BLaER1 (cell line): Measurements from ENCODE around the gene WDR46.

Source experiments
- H3K27ac ChIP-seq: shearing (Covaris generic); formaldehyde crosslinking; 2 replicates; pipeline ENCODE4 v1.8.1; 2022
- H3K27me3 ChIP-seq: shearing (Covaris generic); formaldehyde crosslinking; 2 replicates; pipeline ENCODE4 v1.8.1; 2022
- H3K36me3 ChIP-seq: shearing (Covaris generic); formaldehyde crosslinking; 2 replicates; pipeline ENCODE4 v1.8.1; 2022
- H3K4me1 ChIP-seq: shearing (Covaris generic); formaldehyde crosslinking; 2 replicates; pipeline ENCODE4 v1.8.1; 2022
- H3K4me2 ChIP-seq: shearing (Covaris generic); formaldehyde crosslinking; 2 replicates; pipeline ENCODE4 v1.8.1; 2022
- H3K4me3 ChIP-seq: shearing (Covaris generic); formaldehyde crosslinking; 2 replicates; pipeline ENCODE4 v1.8.1; 2022
- H3K9ac ChIP-seq: shearing (Covaris generic); formaldehyde crosslinking; 2 replicates; pipeline ENCODE4 v1.8.1; 2022
- H3K9me3 ChIP-seq: shearing (Covaris generic); formaldehyde crosslinking; 2 replicates; pipeline ENCODE4 v1.8.1; 2022
- H4K20me1 ChIP-seq: shearing (Covaris generic); formaldehyde crosslinking; 2 replicates; pipeline ENCODE4 v1.8.1; 2022
- Cebpa-rat ChIP-seq: shearing (Covaris generic); IDR thresholded peaks from 2 replicates; pipeline ENCODE4 v1.8.1; 2022

WDR46 gene

GRCh38 chr6:33319939-33320314 is 30.9 kb upstream of the WDR46 start:
- peak overlapping the region; percentile 92; the same call in 1 of the 2 replicates for H3K9ac ChIP-seq
- H3K9me3 ChIP-seq, result no peaks in the 10 kb centered on the region
- no peaks in the 10 kb centered on the region for H3K27me3 ChIP-seq
- peaks cover 54% of the 10 kb centered on the region for H4K20me1 ChIP-seq
- peak overlapping the region; percentile 98 for H3K4me2 ChIP-seq
- H3K4me3 ChIP-seq, result no peak overlapping the region
- peaks cover 36% of the 10 kb centered on the region for H3K36me3 ChIP-seq
- TF ChIP-seq Cebpa-rat, result no peak
- H3K27ac ChIP-seq, result no peak overlapping the region
- peaks cover 76% of the 10 kb centered on the region for H3K4me1 ChIP-seq

GRCh38 chr6:33318426-33319073 is 29.5 kb upstream of the WDR46 start:
- no peak for TF ChIP-seq Cebpa-rat
- Histone ChIP-seq H3K4me1 (peaks cover 72% of the 10 kb centered on the region), H3K36me3 (peaks cover 36% of the 10 kb centered on the region), H3K9ac (peak overlapping the region; percentile 92; the same call in 1 of the 2 replicates), H3K27ac (no peak overlapping the region), H4K20me1 (peaks cover 54% of the 10 kb centered on the region), H3K4me2 (peak overlapping the region; percentile 76), H3K4me3 (peak overlapping the region; percentile 73), H3K27me3 (no peaks in the 10 kb centered on the region), H3K9me3 (no peaks in the 10 kb centered on the region)

- Histone ChIP-seq H3K4me1 (peaks cover 71% of the 10 kb centered on the region), H3K27ac (peak within 1 kb of the TSS; percentile 71; the same call in 1 of the 2 replicates), H3K9ac (peak within 1 kb of the TSS; percentile 92), H3K27me3 (no peaks in the 10 kb centered on the region), H3K4me2 (peak within 1 kb of the TSS; percentile 76), H3K9me3 (no peaks in the 10 kb centered on the region), H3K36me3 (peaks cover 36% of the 10 kb centered on the region), H3K4me3 (peak within 1 kb of the TSS; percentile 73), H4K20me1 (peaks cover 60% of the 10 kb centered on the region)
- TF ChIP-seq Cebpa-rat, result no peak
Measured at GRCh38 chr6:33317669-33318425, 28.8 kb upstream of the WDR46 start, which contains the start of gene ZBTB22. Gene ZBTB22 (minus strand): TSS chr6:33317744. CDS start chr6:33316916, 828 bp downstream.

GRCh38 chr6:33317419-33317668 is 28.3 kb upstream of the WDR46 start:
- Histone ChIP-seq H3K27ac (no peak overlapping the region), H3K36me3 (peaks cover 36% of the 10 kb centered on the region), H3K9ac (no peak overlapping the region), H3K27me3 (no peaks in the 10 kb centered on the region), H3K4me3 (peak overlapping the region; percentile 73), H3K4me1 (peaks cover 75% of the 10 kb centered on the region), H3K9me3 (no peaks in the 10 kb centered on the region), H4K20me1 (peaks cover 65% of the 10 kb centered on the region), H3K4me2 (peak overlapping the region; percentile 68)
- no peak for TF ChIP-seq Cebpa-rat

- peaks cover 77% of the 10 kb centered on the region for H3K4me1 ChIP-seq
- H3K9me3 ChIP-seq, result no peaks in the 10 kb centered on the region
- H3K36me3 ChIP-seq, result peaks cover 41% of the 10 kb centered on the region
- TF ChIP-seq Cebpa-rat, result no peak
- H4K20me1 ChIP-seq, result peaks cover 66% of the 10 kb centered on the region
- H3K9ac ChIP-seq, result no peak overlapping the region
- no peaks in the 10 kb centered on the region for H3K27me3 ChIP-seq
- peak overlapping the region; percentile 54 for H3K4me3 ChIP-seq
- no peak overlapping the region for H3K27ac ChIP-seq
- H3K4me2 ChIP-seq, result peak overlapping the region; percentile 68
Measured at GRCh38 chr6:33316603-33317418, 27.8 kb upstream of the WDR46 start.

GRCh38 chr6:33315793-33316602 is 27.0 kb upstream of the WDR46 start:
- Histone ChIP-seq H3K27me3 (no peaks in the 10 kb centered on the region), H3K36me3 (peaks cover 45% of the 10 kb centered on the region), H3K4me1 (peaks cover 76% of the 10 kb centered on the region), H3K27ac (no peak overlapping the region), H3K9ac (no peak overlapping the region), H3K9me3 (no peaks in the 10 kb centered on the region), H4K20me1 (peaks cover 66% of the 10 kb centered on the region), H3K4me2 (peak overlapping the region; percentile 96), H3K4me3 (no peak overlapping the region)
- no peak for TF ChIP-seq Cebpa-rat

GRCh38 chr6:33314943-33315792 is 26.1 kb upstream of the WDR46 start:
- peaks cover 67% of the 10 kb centered on the region for H3K4me1 ChIP-seq
- peak overlapping the region; percentile 96 for H3K4me2 ChIP-seq
- H3K9me3 ChIP-seq, result no peaks in the 10 kb centered on the region
- H4K20me1 ChIP-seq, result peaks cover 66% of the 10 kb centered on the region
- 0 out of 2 replicates have a peak overlapping the region, but pooled peaks have one; percentile 94 for H3K9ac ChIP-seq
- H3K27ac ChIP-seq, result 0 out of 2 replicates have a peak overlapping the region, but pooled peaks have one; percentile 26
- peak overlapping the region; percentile 96 for H3K4me3 ChIP-seq
- no peak for TF ChIP-seq Cebpa-rat
- H3K36me3 ChIP-seq, result peaks cover 45% of the 10 kb centered on the region
- no peaks in the 10 kb centered on the region for H3K27me3 ChIP-seq

- Histone ChIP-seq H3K27me3 (no peaks in the 10 kb centered on the region), H3K4me1 (peaks cover 61% of the 10 kb centered on the region), H3K9ac (peak overlapping the region; percentile 94), H3K4me3 (peak overlapping the region; percentile 96), H3K4me2 (peak overlapping the region; percentile 96), H3K27ac (peak overlapping the region; percentile 95), H4K20me1 (peaks cover 66% of the 10 kb centered on the region), H3K36me3 (peaks cover 45% of the 10 kb centered on the region), H3K9me3 (no peaks in the 10 kb centered on the region)
- TF ChIP-seq Cebpa-rat, result no peak
Measured at GRCh38 chr6:33314515-33314942, 25.5 kb upstream of the WDR46 start.
